ENCODE data around the gene CACNA1C.
"Not testable (repeated sequence)": the region's sequence is repeated elsewhere in the genome, so short reads cannot be mapped to it uniquely, and the experiment has no call there.

GRCh38 chr12:2491349-2491748 lies 438.6 kb downstream of the CACNA1C start:
- TF ChIP-seq EP300, POLR2A (IDR thresholded peaks at IDR 0.05): not testable (repeated sequence)
- TF ChIP-seq, protein P1, sequence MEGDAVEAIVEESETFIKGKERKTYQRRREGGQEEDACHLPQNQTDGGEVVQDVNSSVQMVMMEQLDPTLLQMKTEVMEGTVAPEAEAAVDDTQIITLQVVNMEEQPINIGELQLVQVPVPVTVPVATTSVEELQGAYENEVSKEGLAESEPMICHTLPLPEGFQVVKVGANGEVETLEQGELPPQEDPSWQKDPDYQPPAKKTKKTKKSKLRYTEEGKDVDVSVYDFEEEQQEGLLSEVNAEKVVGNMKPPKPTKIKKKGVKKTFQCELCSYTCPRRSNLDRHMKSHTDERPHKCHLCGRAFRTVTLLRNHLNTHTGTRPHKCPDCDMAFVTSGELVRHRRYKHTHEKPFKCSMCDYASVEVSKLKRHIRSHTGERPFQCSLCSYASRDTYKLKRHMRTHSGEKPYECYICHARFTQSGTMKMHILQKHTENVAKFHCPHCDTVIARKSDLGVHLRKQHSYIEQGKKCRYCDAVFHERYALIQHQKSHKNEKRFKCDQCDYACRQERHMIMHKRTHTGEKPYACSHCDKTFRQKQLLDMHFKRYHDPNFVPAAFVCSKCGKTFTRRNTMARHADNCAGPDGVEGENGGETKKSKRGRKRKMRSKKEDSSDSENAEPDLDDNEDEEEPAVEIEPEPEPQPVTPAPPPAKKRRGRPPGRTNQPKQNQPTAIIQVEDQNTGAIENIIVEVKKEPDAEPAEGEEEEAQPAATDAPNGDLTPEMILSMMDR (IDR thresholded peaks at IDR 0.05), result not testable (repeated sequence)

All from tibial nerve (tissue), 4 donors.